Bladder microvascular endothelial cell (primary cell): ENCODE results near the gene CSTA. TPM values are rescaled to one million over a fixed set of nuclear protein-coding genes. Genes with fewer than 3 reads are reported as not detected.

Experiments
- total RNA-seq: library from RNA; depleted of rRNA; stranded (reverse); fragments of >200 nt; gene quantifications from 2 replicates; pipeline ENCODE4 v1.2.3, GENCODE V29; 2014

The CSTA gene, protein sequence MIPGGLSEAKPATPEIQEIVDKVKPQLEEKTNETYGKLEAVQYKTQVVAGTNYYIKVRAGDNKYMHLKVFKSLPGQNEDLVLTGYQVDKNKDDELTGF
- not detected in 2 replicates for total RNA-seq

DNA sequence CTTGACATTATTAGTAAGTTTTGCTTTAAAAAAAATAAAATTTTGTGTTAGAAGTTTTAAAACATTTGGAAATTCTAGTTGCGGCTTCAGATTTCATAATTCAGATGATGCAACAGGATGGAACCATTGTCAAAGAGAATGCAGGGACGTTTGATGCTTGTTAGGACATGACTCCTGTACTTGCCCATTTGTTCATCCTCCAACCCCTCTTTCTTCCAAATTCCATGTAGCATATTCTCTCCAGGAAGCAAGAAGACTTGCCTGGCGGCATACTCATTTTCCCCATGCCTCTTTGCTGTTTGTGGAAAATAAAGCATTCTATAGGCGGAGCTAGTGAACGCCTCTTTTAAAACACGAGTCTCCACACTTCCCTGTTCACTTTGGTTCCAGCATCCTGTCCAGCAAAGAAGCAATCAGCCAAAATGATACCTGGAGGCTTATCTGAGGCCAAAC, at the start of gene CSTA:
TSS of gene CSTA (plus strand) at position 378 of the 453 bp plus-strand sequence. CDS start at position 423, 45 bp downstream.

DNA sequence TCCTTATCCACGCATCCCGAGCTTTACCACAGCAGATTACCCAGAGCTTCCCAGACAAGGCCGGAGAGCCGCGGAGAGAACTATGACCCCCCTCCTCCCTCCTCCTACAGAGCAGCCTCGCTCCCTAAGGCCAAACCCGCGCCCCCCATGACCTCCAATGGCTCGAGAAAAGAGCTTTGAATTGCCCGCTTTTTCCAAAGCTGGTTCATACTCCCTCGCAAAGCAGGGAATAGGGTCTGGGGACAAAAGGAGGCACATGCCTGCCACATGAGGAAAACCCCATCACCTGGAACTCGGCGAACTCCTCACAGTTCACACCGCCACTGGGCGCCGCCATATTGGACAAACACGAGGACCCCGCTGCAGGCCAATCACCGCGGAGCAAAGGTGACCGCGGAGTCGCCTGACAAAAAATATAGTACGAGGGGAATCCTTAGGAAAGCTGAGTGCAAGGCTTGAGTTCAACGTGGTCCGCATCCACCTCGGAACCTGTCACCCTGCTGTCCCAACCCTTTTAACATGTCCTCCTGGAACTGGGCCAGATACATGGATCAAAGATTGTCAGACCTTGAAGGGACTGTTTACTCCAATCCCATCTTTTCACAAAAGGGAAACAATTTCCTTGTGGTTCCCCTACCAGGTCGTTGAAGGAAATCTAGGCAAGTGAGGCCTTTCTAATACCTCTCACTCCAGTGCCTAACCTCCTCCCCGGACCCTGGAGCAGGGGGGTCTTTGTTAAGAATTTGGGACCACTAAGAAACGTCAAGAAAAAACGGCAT, 58.0 kb downstream of the CSTA start, which contains the start of gene MIX23:
TSS of gene MIX23 (minus strand) at position 344 of the 779 bp plus-strand sequence. CDS start at position 337, 7 bp downstream.

DNA sequence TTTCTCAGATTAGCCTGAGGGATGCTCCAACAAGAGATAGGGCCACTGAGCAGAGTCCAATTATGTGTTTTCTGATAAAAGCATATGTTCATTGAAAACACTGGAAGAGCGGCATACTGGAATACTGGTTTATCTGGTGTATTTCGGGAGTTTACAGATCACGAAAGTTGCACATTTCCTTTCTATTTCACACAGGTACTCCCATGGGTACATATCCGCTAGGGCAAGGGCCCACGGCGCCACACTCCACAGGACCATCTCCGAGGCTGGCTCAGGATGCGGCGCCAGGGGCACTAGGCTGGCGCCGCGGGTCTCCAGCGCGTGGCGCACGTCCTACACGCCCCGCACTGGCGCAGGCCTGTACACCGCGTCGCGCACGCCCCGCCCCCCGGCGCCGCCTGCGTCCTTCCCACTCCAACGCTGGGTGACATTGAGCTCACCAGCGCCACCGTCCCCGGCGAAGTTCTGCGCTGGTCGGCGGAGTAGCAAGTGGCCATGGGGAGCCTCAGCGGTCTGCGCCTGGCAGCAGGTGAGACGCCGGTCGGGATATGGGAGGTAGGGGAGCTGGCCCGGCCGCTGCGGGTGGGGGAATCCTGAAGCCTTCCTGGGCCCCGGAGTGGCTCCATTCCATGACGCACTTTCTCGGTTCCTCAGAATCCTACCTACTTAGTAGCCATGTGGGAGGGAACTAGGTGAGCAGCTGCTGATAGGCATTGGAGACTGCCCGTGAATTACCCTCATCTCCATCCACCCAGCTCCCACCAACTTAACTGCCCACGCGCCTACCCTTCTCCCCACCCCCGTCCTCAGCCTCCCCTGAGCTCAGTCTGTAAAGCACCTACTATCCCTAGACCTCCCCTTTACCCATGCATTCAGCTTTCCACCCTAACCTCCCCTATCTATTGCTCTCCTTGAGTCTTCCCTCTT, 59.0 kb downstream of the CSTA start, which contains the start of gene FAM162A:
TSS of gene FAM162A (plus strand) at position 412 of the 927 bp plus-strand sequence. CDS start at position 496, 84 bp downstream.

Other genes starting within 250 kb of the CSTA start
- gene CASR, start 141.6 kb upstream of the CSTA start, total RNA-seq, result not detected in 2 replicates
- gene MIX23, start 58.0 kb downstream of the CSTA start, total RNA-seq, result 28.3 and 29.6 TPM in 2 replicates
- gene FAM162A, start 58.9 kb downstream of the CSTA start, total RNA-seq, result 4.0 and 8.2 TPM in 2 replicates
- 2.1 and 6.9 TPM in 2 replicates for gene WDR5B, start 90.8 kb downstream of the CSTA start, total RNA-seq
- gene KPNA1, start 189.7 kb downstream of the CSTA start, total RNA-seq, result 26.6 and 48.9 TPM in 2 replicates
- 16.8 and 21.5 TPM in 2 replicates for gene PARP9, start 239.1 kb downstream of the CSTA start, total RNA-seq
- 14.2 and 27.8 TPM in 2 replicates for gene DTX3L, start 239.1 kb downstream of the CSTA start, total RNA-seq